GM23248 (cell line): ENCODE measurements around the gene CLDN4.
"Not testable (repeated sequence)": the region's sequence is repeated elsewhere in the genome, so short reads cannot be mapped to it uniquely, and the experiment has no call there.

Experiments
- EZH2 ChIP-seq: fragments of 200-600 bp; sonication (generic); IDR thresholded peaks from 2 replicates; pipeline ENCODE4 v1.6.1; 2018; ENCODE audit warnings: antibody characterized with exemption, mild to moderate bottlenecking; ENCODE audit not compliant: insufficient read depth, poor library complexity, severe bottlenecking
- EZH2phosphoT487 ChIP-seq: fragments of 200-600 bp; sonication (generic); IDR thresholded peaks from 2 replicates; pipeline ENCODE4 v1.6.1; 2018; ENCODE audit warnings: antibody characterized with exemption, moderate library complexity, mild to moderate bottlenecking, low read depth; ENCODE audit not compliant: insufficient read depth

GRCh38 chr7:73795188-73795587, 35.6 kb upstream of the CLDN4 start:
- TF ChIP-seq EZH2, EZH2phosphoT487: not testable (repeated sequence)
